ENCODE measurements around the gene NKAPD1. TPM values are rescaled to one million over a fixed set of nuclear protein-coding genes. Genes with fewer than 3 reads are reported as not detected.

NKAPD1 gene
- total and polyA plus RNA-seq, 9 of the 15 experiments (the other 6 are each of a cell fraction or from before 2014, with no cell fraction given), result 14.1 to 73.5 (median 29.3) TPM

GRCh38 chr11:112044961-112045360 is 29.1 kb upstream of the NKAPD1 start (continued):
- TF ChIP-seq ARID1B (IDR thresholded peaks at IDR 0.05), result peak; percentile 93
- TF ChIP-seq ZNF146 (CRISPR knock-in tag; IDR thresholded peaks at IDR 0.05; ENCODE audit: unreplicated experiment), result no peak
- no peak for TF ChIP-seq SIN3B (IDR thresholded peaks at IDR 0.05; ENCODE audit: low read depth)
- TF ChIP-seq NCOA1 (IDR thresholded peaks at IDR 0.05; ENCODE audit: low read depth), result peak; percentile 43; the same call in 1 of the 2 replicates
- no peak for TF ChIP-seq NELFE (IDR thresholded peaks at IDR 0.05; ENCODE audit: insufficient read depth, insufficient read length)
- TF ChIP-seq FOSL1 (tag; conservative IDR thresholded peaks at IDR 0.05), result 0 out of 2 replicates have a peak, but pooled peaks have one; percentile 9
- peak; percentile 89 for TF ChIP-seq C11orf30 (IDR thresholded peaks at IDR 0.05; ENCODE audit: low read depth)
- TF ChIP-seq GTF2E2 (tag; IDR thresholded peaks at IDR 0.05), result no peak
- peak; percentile 55; the same call in 1 of the 2 replicates for TF ChIP-seq KLF16 (IDR thresholded peaks at IDR 0.05)
- peak; percentile 85 for TF ChIP-seq NFIC (IDR thresholded peaks at IDR 0.05)
- TF ChIP-seq ARID2 (IDR thresholded peaks at IDR 0.05), result no peak
- TF ChIP-seq SMARCC2 (IDR thresholded peaks at IDR 0.05; ENCODE audit: low read depth), result peak; percentile 71; the same call in 1 of the 2 replicates
- TF ChIP-seq ZNF277 (CRISPR knock-in tag; IDR thresholded peaks at IDR 0.05; ENCODE audit: borderline replicate concordance), result no peak
- no peak for TF ChIP-seq KLF6 (CRISPR knock-in tag; IDR thresholded peaks at IDR 0.05; ENCODE audit: borderline replicate concordance)
- peak; percentile 68 for TF ChIP-seq NCOR1 (IDR thresholded peaks at IDR 0.05)
- peak; percentile 95 for TF ChIP-seq ZNF316 (IDR thresholded peaks at IDR 0.05)
- peak; percentile 46 for TF ChIP-seq TFAP4 (CRISPR knock-in tag; IDR thresholded peaks at IDR 0.05; ENCODE audit: borderline replicate concordance)
- TF ChIP-seq CC2D1A (IDR thresholded peaks at IDR 0.05), result peak; percentile 14; the same call in 1 of the 2 replicates
- TF ChIP-seq MLX (CRISPR knock-in tag; conservative IDR thresholded peaks at IDR 0.05), result no peak
- TF ChIP-seq E2F1 (CRISPR knock-in tag; IDR thresholded peaks at IDR 0.05), result no peak
- TF ChIP-seq RUNX1 (IDR thresholded peaks at IDR 0.05; ENCODE audit: low read depth), result no peak
- TF ChIP-seq CEBPG (CRISPR knock-in tag; IDR thresholded peaks at IDR 0.05), result no peak
- no peak for TF ChIP-seq CEBPG (tag; conservative IDR thresholded peaks at IDR 0.05 in 1 of 2, IDR thresholded peaks at IDR 0.05 in 1 of 2)
- no peak for TF ChIP-seq NFYB (IDR thresholded peaks at IDR 0.05; ENCODE audit: extremely low read depth, insufficient read length)
- TF ChIP-seq CBFA2T2 (conservative IDR thresholded peaks at IDR 0.05), result peak; percentile 85
- peak; percentile 61; the same call in 1 of the 2 replicates for TF ChIP-seq DMBX1 (CRISPR knock-in tag; IDR thresholded peaks at IDR 0.05; ENCODE audit: borderline replicate concordance)
- no peak for TF ChIP-seq ZNF586 (CRISPR knock-in tag; conservative IDR thresholded peaks at IDR 0.05)
- TF ChIP-seq ETS2 (tag; IDR thresholded peaks at IDR 0.05; ENCODE audit: borderline replicate concordance, poor library complexity, severe bottlenecking), result no peak
